ENCODE results near the gene SLMAP.

Gene SLMAP

DNA sequence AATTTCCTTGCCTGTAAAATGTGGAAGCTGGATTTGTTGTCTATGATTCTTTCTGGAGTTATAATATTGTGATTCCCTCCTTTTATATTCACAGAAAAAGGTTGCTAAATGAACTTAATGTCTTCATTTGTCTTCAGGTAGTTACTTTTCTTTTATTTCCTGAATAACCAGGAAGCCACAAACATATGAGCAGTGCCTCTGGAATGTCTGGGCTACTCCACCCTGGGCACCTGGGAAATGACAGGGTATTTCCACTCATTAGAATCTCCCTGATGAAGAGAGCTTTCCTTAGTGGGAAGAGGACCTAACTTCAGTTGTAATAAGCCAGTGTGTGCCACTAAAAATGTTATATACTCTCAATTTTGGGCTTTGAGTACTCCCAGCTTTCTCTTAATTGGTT, 3.8 kb upstream of the SLMAP start:
- no peak for DNase-seq

DNA sequence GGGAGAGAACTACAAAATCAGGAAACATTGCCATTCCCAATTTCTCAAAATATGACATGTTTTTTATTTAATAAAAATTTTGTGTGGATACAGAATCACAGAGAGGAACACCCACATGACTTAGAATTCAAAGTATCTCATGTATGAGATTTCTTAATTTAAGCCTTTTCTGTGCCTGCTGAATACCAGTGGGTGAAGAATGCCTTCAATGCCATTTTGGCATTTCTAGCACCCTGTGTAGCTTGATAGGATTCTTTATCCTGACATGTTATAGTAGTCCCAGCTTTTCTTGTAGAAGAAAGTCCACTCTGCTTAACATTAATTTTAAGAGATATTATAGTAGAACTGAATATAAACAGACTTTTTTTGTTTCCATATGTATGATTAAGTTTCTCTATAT, 3.1 kb upstream of the SLMAP start:
- DNase-seq = no peak

DNA sequence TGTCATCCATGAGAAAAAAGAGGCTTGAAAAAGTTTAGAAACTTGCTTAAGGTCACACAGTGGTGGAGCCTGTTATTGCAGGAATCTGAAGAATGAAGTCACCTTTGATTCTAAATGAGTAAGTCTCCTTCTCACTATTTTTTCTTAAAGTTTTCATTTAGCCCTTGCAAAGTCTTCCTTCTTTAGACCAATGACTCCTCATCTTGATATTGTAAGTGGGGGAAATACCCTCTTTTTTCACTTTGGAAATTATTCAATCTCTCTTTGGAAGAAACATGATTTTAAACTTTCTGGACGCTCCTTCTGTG, 787 bp upstream of the SLMAP start:
- DNase-seq = no peak

DNA sequence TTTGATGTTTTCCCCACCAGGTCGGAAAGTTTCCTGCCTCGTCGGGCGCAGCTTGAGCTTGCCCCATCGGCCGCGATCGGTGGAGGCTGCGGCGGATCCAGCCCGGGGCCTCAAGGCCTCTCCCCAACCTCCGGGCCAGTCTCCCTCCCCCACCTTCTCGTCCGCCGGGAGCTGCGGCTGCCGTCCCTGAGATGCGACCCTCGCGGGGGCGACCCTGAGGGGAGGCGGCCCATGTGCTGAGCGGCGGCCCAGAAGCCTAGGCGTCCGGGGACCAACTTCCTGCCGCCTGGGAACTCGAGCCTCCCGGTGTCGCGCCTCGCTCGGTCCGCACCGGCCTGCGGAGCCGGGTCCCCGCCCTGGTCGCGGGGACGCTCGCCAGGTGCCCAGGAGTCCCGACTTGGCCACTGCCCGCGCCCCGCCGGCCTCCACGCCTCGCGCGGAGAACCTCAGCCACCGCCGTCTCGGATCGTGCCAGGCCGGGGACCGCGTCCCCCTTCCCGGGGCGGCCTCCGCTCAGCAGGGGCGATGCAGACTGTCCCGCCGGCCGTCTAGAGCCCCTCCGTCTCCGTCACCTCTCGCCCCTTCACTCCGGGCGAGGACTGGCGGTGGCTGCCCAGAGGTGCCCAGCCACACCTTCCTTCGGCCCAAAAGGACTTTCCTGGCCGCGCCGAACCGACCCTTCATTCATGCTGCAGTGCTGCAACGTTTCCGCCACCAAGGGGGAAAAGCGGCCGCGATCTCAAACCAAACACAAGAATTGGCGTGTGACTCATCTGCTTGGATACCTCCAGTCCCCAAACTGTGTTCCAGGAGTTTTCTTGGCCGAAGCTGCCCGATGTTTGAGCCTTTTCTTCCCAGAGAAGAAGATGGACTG, 656 bp downstream of the SLMAP start:
- DNase-seq = no peak

DNA sequence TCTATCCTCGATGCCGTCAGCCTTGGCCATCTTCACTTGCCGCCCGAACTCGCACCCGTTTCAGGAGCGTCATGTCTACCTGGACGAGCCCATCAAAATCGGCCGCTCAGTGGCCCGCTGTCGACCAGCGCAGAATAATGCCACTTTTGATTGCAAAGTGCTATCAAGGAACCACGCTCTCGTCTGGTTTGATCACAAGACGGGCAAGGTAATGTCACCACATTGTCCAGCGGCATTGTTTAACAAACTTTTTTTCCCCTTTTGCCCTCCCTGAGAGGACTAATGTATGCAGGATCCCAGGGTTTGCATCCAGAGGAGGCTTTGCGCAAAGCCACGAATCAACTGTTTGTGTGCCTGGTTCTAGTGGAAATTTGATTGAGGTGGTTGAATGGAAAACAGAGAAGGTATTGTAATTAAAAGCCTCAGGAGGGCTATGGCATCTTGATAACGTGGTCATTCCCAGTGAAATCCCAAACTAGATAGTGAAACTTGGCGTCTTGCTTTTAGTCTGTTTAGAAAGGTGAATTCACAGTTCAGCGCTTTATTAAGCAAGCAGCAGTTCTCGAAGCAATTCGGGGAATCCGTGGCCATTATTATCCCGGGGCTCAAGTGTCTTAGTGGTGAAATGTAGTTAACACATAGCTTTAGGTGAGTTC, 1.7 kb downstream of the SLMAP start:
- no peak for DNase-seq

DNA sequence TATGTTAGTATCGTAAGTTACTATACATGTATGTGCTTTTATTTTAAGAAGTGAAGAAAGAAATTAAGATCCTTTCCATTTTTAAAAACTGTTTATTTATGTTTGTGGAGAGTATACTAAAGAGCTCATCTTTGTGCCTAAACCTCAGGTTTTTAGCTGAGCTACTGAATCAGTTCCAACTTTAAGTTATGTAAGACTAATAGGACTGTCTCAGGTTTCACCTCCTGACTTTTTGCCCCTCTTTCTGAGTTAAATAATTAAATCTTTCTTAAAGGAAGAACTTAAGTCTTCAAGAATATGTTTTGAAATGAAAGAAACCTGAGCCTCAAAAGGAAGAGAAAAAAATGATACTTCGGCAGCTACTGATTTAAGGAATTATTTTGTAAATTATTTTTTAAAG, 2.6 kb downstream of the SLMAP start:
- no peak for DNase-seq

DNA sequence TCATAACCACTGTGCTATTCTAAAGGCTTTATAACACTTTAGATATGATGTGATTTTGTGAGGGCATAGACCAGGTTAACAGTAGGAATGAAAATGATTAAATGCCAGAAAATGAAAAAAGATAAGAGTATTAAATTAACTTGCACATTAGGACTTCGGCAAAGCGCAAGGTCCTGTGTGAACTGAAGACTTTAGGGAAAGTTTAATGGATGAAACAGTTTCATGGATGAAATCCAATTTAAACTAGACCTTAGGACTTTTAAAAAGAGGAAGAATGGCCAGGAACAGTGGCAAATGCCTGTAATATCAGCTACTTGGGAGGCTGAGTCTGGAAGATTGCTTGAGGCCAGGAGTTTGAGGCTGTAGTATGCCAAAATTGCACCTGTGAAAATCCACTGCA, 8.7 kb downstream of the SLMAP start:
- DNase-seq = no peak

DNA sequence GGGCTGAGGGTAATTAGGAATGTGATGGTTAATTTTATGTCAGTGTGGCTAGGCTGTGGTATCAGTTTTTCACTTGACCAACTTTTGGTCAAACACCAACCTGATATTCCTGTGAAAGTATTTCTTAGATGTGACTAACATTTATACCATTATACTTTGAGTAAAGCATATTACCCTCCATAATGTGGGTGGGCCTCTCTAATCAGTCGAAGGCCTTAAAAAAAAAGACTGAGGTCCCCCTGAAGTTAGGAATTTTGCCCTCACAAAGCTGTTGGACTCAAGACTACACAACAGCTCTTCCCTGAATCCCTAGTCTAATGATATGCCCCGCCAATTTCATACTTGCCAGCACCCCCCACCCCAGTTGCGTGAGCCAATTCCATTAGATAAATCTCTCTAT, 12.5 kb downstream of the SLMAP start:
- DNase-seq = no peak

DNA sequence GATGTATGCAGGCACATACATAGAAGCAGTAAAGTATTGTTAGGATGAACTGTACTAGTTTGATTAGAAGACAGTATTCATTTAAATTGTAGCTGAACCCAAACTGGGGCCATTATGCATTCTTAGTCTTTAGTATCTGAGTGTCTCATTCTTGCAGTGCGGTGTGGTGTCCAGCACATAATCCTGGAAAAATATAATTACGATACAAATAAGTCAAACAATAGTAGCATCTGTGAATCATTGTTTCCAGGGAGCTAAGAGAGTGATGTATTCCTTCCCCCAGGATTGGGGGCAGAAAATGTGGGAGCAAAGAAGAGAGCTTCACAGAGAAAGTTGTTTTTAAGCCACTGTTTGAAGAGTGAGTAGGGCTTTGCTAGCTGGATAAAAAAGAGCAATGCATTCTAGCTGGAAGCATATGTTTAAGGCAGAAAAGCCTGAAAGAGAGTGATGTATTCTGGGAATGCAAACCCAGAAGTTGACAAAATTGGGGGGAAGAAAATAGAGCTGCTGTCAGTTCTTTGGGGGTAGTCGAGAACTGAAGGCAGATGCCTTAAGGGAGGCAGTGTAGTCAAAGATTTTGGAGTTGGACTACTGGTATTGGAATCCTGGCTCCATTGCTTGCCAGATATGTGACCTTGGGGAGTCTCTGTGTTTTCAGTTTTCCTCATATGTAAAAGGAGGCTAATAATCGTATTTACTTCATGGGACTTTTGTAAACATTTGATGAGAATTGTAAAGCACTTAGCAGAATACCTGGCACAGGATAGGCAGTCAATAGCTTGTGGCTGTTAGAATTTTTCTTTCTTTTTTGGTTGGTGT, 14.1 kb downstream of the SLMAP start:
- DNase-seq = no peak

DNA sequence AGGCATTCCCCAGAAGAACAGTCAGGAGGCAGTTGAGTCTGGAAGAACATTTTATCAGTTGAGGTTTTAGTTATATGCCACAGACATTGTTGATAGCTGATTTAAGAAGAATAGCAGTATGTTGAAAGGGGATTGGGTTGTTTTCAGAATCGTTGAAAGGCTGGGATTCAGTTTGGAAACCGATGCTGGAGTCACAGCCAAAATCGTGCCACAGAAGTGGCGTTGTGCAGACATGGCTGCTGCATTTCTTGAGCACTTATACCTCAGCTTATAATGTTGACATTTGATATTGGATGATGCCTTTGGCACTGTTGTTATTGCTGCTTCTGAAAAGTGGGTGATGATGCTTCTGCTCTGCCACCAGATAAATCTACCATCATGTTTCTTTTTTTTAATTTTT, 16.1 kb downstream of the SLMAP start:
- DNase-seq = no peak

DNA sequence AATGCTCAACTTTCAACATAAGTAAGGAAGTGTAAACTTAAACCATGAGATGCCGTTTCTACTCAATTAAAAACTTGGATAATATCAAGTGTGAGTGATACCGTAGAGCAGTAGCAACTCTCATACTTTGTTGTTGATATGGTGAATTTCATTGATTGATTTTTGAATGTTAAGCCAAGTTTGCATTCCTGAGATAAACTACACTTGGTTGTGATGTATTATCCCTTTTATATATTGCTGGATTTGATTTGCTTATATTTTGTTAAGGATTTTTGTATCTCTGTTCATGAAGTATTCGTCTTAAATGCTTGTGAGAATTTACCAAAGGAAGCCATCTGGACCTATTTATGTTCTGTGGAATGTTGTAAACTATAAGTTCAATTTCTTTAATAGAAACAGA, 21.7 kb downstream of the SLMAP start:
- no peak for DNase-seq

DNA sequence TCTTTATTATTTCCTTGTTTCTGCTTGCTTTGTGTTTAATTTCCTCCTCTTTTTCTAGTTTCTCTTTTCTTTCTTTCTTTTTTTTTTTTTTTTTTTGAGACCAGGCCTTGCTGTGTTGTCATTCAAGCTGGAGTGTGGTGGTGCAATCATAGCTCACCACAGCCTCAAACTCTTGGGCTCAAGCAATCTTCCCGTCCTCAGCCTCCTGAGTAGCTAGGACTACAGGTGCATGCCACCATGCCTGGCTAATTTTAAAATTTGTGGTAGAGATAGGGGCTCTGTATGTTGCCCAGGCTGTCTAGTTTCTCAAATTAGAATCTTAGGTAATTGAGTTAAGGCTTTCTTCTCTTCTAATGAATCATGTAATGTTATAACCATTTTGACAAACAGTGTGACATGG, 22.4 kb downstream of the SLMAP start:
- no peak for DNase-seq

DNA sequence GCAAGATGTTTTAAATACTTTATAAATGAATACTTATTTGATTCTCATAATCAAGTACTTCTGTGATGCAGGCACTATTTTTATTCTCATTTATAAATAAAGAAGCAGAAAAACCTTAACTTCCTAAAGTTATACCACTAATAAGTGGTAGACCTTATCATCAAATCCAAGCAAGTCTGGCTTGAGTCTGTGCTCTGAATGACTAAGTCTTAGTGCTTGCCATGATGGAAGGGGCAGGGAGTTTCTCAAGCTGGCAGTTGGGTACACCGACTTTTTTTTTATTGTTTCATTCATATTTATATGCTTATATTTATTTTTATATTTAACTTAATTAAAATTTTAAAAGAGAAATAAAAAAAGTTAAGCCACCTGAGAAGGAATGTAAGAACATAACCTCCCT, 23.6 kb downstream of the SLMAP start:
- DNase-seq = no peak

DNA sequence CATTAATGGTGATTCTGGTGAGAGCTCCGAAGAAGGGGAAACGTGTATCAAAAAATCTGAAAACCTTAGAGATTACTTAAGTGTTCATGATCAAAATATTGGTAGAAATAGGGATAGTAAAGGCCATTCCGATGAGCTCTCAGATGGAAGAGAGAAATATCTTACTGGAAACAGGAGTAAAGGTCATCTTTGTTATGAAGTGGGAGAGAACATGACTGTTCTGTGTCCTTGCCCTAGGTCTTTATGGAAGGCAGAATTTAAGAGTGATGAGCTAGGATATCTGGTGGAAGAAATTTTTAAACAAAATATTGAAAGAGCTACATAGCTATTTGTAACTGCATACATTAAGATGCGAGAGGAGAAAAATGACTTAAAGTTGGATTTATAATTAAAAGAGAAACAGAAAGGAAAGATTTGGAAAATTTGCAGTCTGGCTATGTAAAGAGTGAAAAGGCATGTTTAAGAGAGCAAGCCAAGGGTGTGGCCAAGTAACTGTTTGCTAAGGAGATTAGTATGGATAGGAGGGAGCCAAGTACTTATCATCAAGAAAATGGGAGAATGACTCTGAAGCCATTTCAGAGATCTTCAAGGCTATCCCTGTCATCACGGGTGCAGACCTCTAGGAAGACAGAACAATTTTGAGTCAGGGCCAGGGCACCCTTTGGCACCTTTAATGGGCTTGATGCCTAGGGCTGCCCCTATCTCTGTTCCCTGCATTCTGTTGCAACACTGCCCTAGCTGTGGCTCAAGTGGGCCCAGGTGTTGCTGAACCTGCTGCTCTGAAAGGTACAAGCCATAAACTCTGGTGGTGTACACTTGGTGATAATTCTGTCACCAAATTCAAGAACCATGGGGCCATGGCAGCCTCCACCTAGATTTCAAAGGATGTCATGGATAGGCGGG, 27.3 kb downstream of the SLMAP start:
- no peak for DNase-seq

DNA sequence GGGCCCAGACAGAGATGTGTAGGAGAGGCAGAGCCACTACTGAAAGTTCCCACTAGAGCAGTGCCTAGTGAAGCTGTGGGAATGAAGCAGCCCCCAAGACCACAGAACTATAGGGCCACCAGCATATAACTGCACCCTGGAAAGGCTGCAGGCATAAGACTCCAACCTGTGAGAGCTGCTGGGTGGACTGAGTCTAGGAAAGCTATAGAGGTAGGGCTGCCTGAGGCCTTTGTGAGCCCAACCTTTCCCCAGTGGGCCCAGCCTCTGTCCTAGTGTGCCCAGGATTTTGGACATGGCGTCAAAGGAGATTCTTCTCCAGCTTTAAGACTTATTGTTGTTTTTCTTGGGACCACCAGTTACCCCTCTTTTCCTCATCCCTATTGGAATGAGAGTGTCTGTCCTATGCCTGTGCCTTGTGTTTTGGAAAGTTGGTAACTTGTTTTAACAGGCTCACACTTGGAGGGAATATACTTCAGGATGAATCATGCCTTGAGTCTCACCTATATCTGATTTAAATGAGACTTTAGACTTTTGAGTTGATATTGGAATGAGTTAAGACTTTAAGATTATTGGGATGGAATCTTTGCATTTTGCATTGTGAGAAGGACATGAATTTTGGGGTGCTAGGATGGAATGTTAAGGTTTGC, 28.1 kb downstream of the SLMAP start:
- DNase-seq = no peak

DNA sequence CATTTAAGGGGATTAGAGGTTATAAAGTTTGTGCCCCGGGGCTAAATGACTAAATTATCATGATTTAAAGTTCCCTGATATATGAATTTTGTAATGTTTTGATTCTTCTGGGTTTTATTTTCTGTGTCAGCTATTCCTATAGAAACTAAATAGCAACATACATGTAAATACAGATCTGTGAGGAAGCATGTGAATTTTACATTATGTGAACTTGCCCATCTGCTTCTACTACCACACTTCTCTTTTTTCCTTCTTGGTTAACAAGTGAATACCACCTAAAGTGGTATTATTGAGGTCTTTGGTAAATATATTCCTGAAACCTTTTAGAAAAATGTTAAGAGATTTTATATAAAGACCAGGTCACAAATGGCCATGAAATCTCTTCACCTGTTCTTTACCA, 29.3 kb downstream of the SLMAP start:
- DNase-seq = no peak

DNA sequence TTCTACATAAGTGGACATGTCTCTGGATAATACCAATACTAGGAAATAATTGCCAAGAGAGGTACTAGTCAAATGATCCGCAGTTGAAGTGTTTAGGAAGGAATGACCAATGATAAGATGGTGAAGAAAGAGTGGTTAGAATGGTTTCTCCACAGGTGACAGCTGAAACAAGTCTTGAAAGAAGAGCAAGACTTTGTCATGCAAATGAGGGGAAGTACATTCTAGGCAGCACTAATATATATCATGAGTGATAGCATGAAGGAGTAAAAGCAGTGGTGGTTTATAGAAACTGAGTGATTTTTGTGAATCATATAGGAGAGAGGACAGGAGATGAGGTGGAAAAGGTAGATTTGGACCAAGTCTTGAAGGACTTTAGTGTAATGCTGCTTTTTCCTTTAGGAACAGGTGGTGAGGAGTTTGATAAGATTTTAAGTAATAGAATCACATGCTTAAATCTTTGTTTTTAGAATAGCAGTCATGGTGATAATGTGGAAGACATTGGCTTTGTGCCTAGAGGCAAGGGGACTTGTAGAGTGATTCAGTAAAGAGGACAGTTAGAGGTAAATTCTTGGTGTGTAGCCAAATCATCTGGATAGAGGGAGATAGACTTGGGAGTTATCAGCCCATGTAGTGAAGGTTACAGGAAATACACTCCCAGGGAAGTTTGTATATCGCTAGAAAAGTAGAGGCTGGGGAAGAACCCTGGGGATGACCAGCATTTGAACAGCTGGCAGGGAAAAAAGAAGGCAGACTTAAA, 31.9 kb downstream of the SLMAP start:
- DNase-seq = no peak

DNA sequence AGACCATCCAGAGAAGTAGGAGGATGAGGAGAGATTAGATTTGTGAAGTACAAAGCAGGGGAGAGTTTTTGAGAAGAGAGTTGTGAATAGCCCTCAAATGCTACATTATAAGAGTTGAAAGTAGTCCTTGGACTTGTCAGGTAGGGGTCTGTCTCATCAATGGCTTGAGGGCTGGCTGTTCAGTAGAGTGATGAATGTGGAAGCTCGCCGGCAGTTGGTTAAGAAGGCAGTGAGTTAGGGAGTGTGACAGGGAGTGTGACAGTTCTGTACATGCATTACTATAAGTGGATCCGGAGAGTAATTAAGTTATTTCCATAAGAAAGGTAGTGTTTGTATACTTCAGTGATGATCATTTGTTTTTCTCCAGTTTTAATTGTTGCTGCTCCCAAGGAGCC, 32.5 kb downstream of the SLMAP start:
- DNase-seq = no peak

DNA sequence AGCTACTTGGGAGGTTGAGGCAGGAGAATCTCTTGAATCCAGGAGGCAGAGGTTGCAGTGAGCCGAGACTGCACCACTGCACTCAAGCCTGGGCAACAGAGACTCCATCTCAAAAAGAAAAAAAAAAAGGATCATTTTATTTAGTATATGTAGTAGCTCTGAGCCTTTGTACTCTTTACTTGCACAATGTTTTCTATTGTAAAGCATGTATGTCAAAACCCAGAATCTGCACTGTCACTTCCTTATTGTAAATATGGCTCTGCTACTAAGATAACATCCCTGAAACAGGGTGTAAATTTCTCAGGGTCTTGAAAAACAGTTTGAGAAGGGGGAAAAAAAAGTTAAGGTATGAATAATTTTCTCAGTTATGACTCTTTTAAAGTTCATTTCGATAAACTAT, 35.1 kb downstream of the SLMAP start:
- DNase-seq = no peak

DNA sequence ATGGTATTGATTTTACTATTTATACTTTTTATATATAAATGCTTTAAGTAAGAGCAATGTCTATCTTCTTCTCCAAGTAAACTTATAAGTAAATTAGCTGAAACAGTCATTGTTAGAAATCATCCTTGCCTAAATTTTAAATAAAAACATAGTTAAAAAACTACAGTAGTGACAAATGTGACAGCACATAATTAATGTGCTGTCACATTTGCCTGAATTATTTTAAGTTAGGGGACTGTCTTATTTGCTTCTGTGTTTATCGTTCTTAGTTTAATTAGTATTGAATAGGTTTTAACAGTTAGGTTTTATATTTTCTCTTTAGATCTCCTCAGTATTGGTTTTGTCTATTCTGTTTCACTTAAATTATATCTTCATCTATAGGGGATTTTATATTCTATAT, 36.1 kb downstream of the SLMAP start:
- no peak for DNase-seq

DNA sequence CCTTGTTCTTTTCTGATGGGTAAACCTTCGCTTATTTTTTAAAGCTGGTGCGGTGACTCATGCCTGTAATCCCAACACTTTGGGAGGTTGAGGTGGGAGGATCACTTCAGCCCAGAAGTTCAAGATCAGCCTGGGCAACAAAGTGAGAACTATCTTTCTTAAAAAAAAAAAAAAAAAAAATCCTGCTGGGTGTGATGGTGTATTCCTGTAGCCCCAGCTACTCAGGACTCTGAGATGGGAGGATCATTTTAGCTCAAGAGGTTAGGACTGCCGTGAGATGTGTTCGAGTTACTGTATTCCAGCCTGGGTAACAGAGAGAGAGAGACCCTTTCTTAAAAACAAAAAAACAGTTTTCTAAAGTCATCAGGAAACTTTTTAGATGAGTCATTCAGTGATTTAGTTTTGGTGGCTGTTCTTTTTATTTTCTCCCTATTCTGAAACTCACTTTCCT, 37.7 kb downstream of the SLMAP start:
- no peak for DNase-seq

DNA sequence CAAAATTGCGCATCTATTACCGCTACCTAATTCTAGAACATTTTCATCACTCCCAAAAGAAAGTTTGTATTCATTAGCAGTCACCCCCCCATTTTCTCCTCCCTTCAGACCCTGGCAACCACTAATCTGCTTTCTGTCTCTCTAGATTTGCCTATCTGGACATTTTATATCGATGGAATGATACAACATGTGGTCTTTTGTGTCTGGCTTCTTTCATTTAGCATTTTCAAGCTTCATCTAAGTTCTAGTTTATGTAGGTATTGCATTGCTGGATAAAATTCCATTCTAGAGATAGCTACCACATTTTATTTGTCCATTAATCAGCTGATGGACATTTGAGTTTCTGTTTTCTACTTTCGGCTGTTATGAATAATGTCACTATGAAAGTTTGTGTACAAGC, 38.4 kb downstream of the SLMAP start:
- no peak for DNase-seq
